NCI-H2171 (cell line): ENCODE results near the gene RASSF10.
A peak's percentile ranks its signal among the peaks of the same experiment; 100 is the strongest.

Source experiments
- DNase-seq: peaks from one replicate; lab custom pipeline; 2025; lab: John Stamatoyannopoulos, UW

RASSF10 gene

GRCh38 chr11:13008625-13009475 lies at the start of gene RASSF10:
RASSF10 (plus strand) TSS chr11:13009316; CDS start chr11:13009577, 261 bp downstream.
- no peak for DNase-seq

- no peak for DNase-seq
Measured at GRCh38 chr11:12961615-12962014, 47.5 kb upstream of the RASSF10 start.

GRCh38 chr11:12962306-12962705 lies 46.8 kb upstream of the RASSF10 start:
- DNase-seq, result no peak

- DNase-seq, result no peak
Measured at GRCh38 chr11:12963051-12963450, 46.1 kb upstream of the RASSF10 start.

GRCh38 chr11:12963792-12964536 lies 45.2 kb upstream of the RASSF10 start:
- no peak for DNase-seq

GRCh38 chr11:12964650-12965049 lies 44.5 kb upstream of the RASSF10 start:
- DNase-seq, result no peak

GRCh38 chr11:12966002-12966401 lies 43.1 kb upstream of the RASSF10 start:
- DNase-seq, result no peak

- DNase-seq, result no peak
Measured at GRCh38 chr11:12968101-12968500, 41.0 kb upstream of the RASSF10 start.

- no peak for DNase-seq
Measured at GRCh38 chr11:12968826-12969225, 40.3 kb upstream of the RASSF10 start.

- no peak for DNase-seq
Measured at GRCh38 chr11:12971955-12972354, 37.2 kb upstream of the RASSF10 start.

- DNase-seq, result no peak
Measured at GRCh38 chr11:12973528-12974181, 35.5 kb upstream of the RASSF10 start.

- DNase-seq, result no peak
Measured at GRCh38 chr11:12975195-12975594, 33.9 kb upstream of the RASSF10 start.

GRCh38 chr11:12979928-12980689 lies 29.0 kb upstream of the RASSF10 start:
- DNase-seq, result no peak

GRCh38 chr11:12981676-12982522 lies 27.2 kb upstream of the RASSF10 start:
- DNase-seq, result no peak

GRCh38 chr11:12983336-12983735 lies 25.8 kb upstream of the RASSF10 start:
- DNase-seq, result no peak

GRCh38 chr11:12986194-12986898 lies 22.8 kb upstream of the RASSF10 start:
- no peak for DNase-seq

GRCh38 chr11:12989428-12990161 lies 19.5 kb upstream of the RASSF10 start:
- peak; percentile 54 for DNase-seq

GRCh38 chr11:12990162-12990480 lies 19.0 kb upstream of the RASSF10 start:
- no peak for DNase-seq

- no peak for DNase-seq
Measured at GRCh38 chr11:12991426-12991825, 17.7 kb upstream of the RASSF10 start.

GRCh38 chr11:12993626-12994025 lies 15.5 kb upstream of the RASSF10 start:
- no peak for DNase-seq
